Ramos (cell line): ENCODE results near the gene KANSL3.
"Not testable (repeated sequence)": the region's sequence is repeated elsewhere in the genome, so short reads cannot be mapped to it uniquely, and the experiment has no call there.

ENCODE experiments used
- in situ Hi-C: fragments of 300-500 bp; cut with MboI; formaldehyde crosslinking; loops from one replicate; pipeline ENCODE4 v1.14.3; 2022; ENCODE audit warnings: low sequenced_read_pairs; ENCODE audit not compliant: unreplicated experiment

The KANSL3 gene

GRCh38 chr2:96656540-96656939, 18.4 kb upstream of the KANSL3 start:
- in situ Hi-C loops, result no loop called here

GRCh38 chr2:96655526-96655925, 17.4 kb upstream of the KANSL3 start:
- in situ Hi-C loops, result no loop called here

GRCh38 chr2:96654791-96655190, 16.7 kb upstream of the KANSL3 start:
- in situ Hi-C loops, result not testable (repeated sequence)

- in situ Hi-C loops, result no loop called here
Observed at GRCh38 chr2:96651793-96652192, 13.7 kb upstream of the KANSL3 start.

- in situ Hi-C loops, result no loop called here
Observed at GRCh38 chr2:96649342-96649741, 11.2 kb upstream of the KANSL3 start.

- in situ Hi-C loops, result no loop called here
Observed at GRCh38 chr2:96648306-96648930, 10.3 kb upstream of the KANSL3 start.

- in situ Hi-C loops, result no loop called here
Observed at GRCh38 chr2:96647681-96648080, 9.6 kb upstream of the KANSL3 start.

GRCh38 chr2:96642564-96643360, 4.7 kb upstream of the KANSL3 start, which contains the start of gene FER1L5:
FER1L5 (plus strand) TSS chr2:96642764; CDS start chr2:96642837, 73 bp downstream.
- in situ Hi-C loops, result no loop called here

GRCh38 chr2:96637385-96638143, 548 bp downstream of the KANSL3 start:
- in situ Hi-C loops, result no loop called here

- in situ Hi-C loops, result no loop called here
Observed at GRCh38 chr2:96636551-96637171, 1.5 kb downstream of the KANSL3 start.

- in situ Hi-C loops, result no loop called here
Observed at GRCh38 chr2:96633641-96634040, 4.5 kb downstream of the KANSL3 start.

GRCh38 chr2:96631804-96632435, 6.2 kb downstream of the KANSL3 start:
- in situ Hi-C loops, result no loop called here

- in situ Hi-C loops, result no loop called here
Observed at GRCh38 chr2:96626553-96626942, 11.6 kb downstream of the KANSL3 start.

GRCh38 chr2:96625571-96626552, 12.2 kb downstream of the KANSL3 start:
- in situ Hi-C loops, result no loop called here

GRCh38 chr2:96623116-96623515, 15.0 kb downstream of the KANSL3 start:
- in situ Hi-C loops, result no loop called here

- in situ Hi-C loops, result no loop called here
Observed at GRCh38 chr2:96622544-96622943, 15.6 kb downstream of the KANSL3 start.

- in situ Hi-C loops, result no loop called here
Observed at GRCh38 chr2:96618596-96619283, 19.4 kb downstream of the KANSL3 start.

- in situ Hi-C loops, result no loop called here
Observed at GRCh38 chr2:96617012-96617411, 21.1 kb downstream of the KANSL3 start.
